Measurements from ENCODE around the gene KIAA0825.

KIAA0825 gene

DNA sequence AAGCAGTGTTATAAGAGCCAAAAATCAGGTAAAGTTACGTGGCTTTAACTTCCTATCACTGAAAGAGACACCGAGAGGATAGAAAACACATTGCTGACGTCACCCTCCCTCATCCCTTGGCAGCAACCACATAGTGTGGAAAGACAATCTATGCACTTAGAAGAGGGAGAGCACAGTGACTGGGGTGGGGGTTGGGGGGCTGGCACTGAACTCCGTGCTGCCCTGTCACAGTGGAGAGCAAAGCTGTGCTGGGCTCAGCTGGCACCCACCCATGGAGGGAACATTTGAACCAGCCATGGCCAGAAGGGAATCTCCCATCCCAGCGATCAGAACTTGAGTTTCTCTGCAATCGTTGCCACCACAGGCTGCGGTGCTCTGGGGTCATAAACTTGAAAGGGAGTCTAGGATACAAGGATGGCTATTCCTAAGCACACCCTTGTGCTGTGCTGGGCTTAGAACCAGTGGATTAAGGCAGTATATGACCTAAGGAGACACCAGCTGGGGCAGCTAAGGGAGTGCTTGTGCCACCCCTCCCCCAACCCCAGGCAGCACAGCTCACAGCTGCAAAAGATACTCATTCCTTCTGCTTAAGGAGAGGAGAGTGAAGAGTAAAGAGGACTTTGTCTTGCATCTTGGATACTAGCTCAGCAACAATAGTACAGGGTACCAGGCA lies 73.4 kb downstream of the KIAA0825 start:
- TF ChIP-seq GATA2 (IDR thresholded peaks at IDR 0.05; ENCODE audit: low read depth, low read length) (no peak), GATA3 (IDR thresholded peaks at IDR 0.05; ENCODE audit: low read depth, low read length) (no peak)

DNA sequence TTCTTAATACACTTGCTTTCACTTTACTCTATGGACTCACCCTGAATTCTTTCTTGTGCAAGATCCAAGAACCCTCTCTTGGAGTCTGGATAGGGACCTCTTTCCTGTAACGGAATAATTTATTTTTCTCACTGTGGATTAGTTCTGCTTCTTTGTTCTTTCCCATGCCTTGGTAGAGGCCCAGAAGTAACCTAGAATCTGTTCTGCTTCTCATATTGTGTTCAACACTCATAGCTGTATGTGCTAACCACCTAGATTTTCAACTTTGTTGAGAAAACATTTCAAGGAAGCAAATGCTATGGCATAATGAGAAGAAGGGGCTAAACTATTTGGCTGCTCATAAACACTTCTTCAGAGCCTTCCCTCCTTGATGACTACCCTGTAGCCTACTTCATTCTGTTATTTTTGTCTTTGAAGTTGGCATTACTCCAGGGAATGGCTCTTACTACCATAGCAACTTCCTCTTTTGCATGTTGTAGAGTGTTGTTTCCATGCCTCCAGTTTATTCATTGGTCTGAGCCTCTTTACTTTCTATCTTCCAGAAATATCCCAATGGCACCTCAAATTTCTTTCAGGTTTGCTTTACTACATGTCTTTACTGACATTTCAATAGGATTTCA lies 74.3 kb downstream of the KIAA0825 start:
- TF ChIP-seq GATA2 (IDR thresholded peaks at IDR 0.05; ENCODE audit: low read depth, low read length), result no peak
- no peak for TF ChIP-seq GATA3 (IDR thresholded peaks at IDR 0.05; ENCODE audit: low read depth, low read length)

GRCh38 chr5:94540856-94541494 lies 77.4 kb downstream of the KIAA0825 start:
- TF ChIP-seq GATA2 (IDR thresholded peaks at IDR 0.05; ENCODE audit: low read depth, low read length) (no peak), GATA3 (IDR thresholded peaks at IDR 0.05; ENCODE audit: low read depth, low read length) (no peak)

- no peak for TF ChIP-seq GATA3 (IDR thresholded peaks at IDR 0.05; ENCODE audit: low read depth, low read length)
- no peak for TF ChIP-seq GATA2 (IDR thresholded peaks at IDR 0.05; ENCODE audit: low read depth, low read length)
These were observed 80.1 kb downstream of the KIAA0825 start for GRCh38 chr5:94538260-94538659.

DNA sequence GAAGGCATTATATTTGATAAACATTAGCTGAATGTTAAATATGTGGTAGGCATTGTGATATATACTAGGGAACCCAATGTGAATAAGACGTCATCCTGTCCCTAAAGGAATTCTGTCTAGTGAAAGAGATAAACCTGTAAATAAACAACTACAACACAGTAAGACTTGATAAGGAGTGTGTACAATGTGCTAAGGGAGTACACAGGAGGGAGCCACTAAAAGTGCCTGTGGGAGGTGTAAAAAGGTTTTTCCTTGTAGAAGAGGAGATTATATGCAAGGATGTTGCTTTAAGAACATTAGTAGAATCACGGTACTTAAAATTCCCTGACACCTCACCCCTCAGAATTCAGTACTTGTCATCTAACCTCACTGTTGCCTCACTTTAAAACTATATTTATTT lies 91.7 kb downstream of the KIAA0825 start:
- TF ChIP-seq GATA3 (IDR thresholded peaks at IDR 0.05; ENCODE audit: low read depth, low read length) (no peak), GATA2 (IDR thresholded peaks at IDR 0.05; ENCODE audit: low read depth, low read length) (no peak)

DNA sequence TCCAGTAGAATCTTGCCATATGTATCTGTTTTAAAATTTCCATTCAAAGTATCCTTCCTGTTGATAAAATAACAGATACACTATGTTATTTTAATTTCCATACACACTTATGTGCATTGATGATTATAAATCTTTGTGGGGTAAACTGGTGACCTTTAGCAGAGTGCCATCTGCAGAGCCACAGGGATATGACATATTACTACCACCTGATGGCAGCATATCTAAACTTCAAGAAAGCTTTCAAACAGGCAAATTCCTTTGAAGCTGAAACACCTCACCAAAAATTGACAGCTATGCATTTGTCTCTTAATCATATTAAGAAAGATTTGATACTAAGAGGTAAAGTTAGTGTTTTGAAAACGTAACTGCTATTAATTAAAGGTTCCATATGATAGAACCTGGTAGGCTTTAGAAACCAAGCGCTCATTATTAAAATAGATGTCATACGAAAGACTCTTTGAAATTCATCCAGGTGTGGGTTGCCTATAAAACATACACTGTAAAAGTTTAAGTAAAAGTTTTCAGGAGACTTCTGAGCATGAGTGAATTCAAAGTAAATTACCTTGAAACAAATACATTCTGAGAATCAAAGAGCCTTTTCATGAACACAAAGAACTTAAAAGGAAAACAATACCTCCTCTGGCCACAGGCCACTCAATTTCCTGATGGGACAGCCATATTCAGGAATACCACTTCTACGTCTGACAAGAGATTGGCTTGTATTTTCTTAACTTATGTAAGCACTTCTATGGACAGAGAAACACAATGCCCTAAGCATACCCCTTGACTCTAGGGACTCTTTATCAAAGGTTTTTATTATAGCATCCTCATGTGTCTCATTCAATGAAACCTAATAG lies 93.3 kb downstream of the KIAA0825 start:
- TF ChIP-seq GATA2 (IDR thresholded peaks at IDR 0.05; ENCODE audit: low read depth, low read length), result no peak
- TF ChIP-seq GATA3 (IDR thresholded peaks at IDR 0.05; ENCODE audit: low read depth, low read length), result no peak

- no peak for TF ChIP-seq GATA3 (IDR thresholded peaks at IDR 0.05; ENCODE audit: low read depth, low read length)
- no peak for TF ChIP-seq GATA2 (IDR thresholded peaks at IDR 0.05; ENCODE audit: low read depth, low read length)
These were observed 95.4 kb downstream of the KIAA0825 start for GRCh38 chr5:94523018-94523417.

- no peak for TF ChIP-seq GATA2 (IDR thresholded peaks at IDR 0.05; ENCODE audit: low read depth, low read length)
- TF ChIP-seq GATA3 (IDR thresholded peaks at IDR 0.05; ENCODE audit: low read depth, low read length), result no peak
These were observed 96.3 kb downstream of the KIAA0825 start for GRCh38 chr5:94522117-94522516.

GRCh38 chr5:94517490-94518488 lies 100.6 kb downstream of the KIAA0825 start:
- no peak for TF ChIP-seq GATA3 (IDR thresholded peaks at IDR 0.05; ENCODE audit: low read depth, low read length)
- TF ChIP-seq GATA2 (IDR thresholded peaks at IDR 0.05; ENCODE audit: low read depth, low read length), result no peak

- no peak for TF ChIP-seq GATA2 (IDR thresholded peaks at IDR 0.05; ENCODE audit: low read depth, low read length)
- TF ChIP-seq GATA3 (IDR thresholded peaks at IDR 0.05; ENCODE audit: low read depth, low read length), result no peak
These were observed 102.3 kb downstream of the KIAA0825 start for GRCh38 chr5:94516148-94516547.

GRCh38 chr5:94508461-94509148 lies 109.8 kb downstream of the KIAA0825 start:
- TF ChIP-seq GATA2 (IDR thresholded peaks at IDR 0.05; ENCODE audit: low read depth, low read length) (peak; percentile 80), GATA3 (IDR thresholded peaks at IDR 0.05; ENCODE audit: low read depth, low read length) (peak; percentile 93)

DNA sequence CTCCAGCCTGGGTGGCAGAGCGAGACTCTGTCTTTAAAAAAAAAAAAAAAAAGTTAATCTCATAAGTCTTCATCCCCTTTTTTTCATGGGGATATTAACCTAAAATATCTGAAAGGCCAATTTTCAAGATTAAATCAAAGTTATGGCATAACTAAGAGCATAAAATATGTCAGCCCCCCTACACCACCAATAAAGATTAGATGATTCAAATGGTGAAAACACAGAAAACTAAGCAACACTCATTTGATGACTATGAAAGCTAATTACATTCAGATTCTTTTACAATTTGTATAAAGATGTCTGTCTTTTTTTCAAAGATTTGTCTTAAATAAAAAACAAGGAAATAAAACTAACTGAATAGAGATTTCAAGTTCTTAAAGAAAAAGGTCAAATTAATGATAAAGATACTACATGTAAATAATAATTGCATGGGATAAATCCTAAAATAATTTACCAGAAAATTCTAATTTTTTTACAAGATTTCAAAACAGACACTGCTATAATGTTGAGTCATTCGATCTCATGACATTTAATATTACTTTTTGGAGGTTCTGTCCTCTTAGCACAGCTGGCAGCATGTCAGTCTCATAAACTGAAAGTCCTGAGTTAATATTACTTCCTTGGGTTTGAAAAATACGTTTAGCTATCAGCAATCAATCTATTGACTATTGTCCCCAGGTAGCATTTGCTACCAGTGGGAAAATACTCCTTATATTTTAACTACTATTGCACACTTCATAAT lies 112.9 kb downstream of the KIAA0825 start:
- TF ChIP-seq GATA2 (IDR thresholded peaks at IDR 0.05; ENCODE audit: low read depth, low read length), result no peak
- TF ChIP-seq GATA3 (IDR thresholded peaks at IDR 0.05; ENCODE audit: low read depth, low read length), result no peak
